Measurements from ENCODE around the gene ZFPM1. TPM values are rescaled to one million over a fixed set of nuclear protein-coding genes. Genes with fewer than 3 reads are reported as not detected.
A peak's percentile ranks its signal among the peaks of the same experiment; 100 is the strongest.

The ZFPM1 gene
- total RNA-seq, 3 donors from 2014 or later (not counting 1 experiment from before 2014, with no cell fraction given) = 56.3 to 71.0 (median 64.6) TPM

DNA sequence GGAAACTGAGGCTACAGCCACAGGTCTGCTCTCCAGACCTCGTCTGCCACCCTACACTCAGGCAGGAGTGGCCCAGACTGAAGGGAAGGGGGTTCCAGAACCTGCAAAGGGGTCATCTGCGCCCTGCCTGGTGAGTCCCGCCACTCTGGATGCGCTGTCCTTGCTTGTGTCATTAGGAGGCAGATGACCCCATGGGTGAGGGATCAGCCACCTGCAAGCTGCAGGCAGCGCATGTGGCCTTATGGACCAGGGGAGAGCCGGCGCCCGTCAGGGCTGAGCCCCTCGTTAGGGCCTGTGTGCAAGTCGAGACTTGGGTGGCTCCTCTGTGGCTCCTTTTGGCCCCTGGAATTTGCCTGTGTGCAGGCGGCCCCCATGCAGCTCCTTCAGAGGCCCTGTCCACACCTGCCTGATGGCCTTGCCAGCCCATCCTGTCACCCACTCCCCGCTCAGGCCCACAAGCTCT lies 5.7 kb downstream of the ZFPM1 start:
- intact Hi-C loops (cut with micrococcal nuclease) = loop anchor here (5.0 to 10.0 kb wide), 3 partner anchors 178 to 326 kb away; partner anchors contain the start of genes IL17C and PIEZO1
- ATAC-seq (no peak), DNase-seq (no peak)
- Mint-ChIP-seq H3K4me1 (peaks cover 52 to 82% of the 10 kb centered on the region in 2 donors), H3K27me3 (ENCODE audit: low read depth in 2 of 2) (no peaks in the 10 kb centered on the region), H3K27ac (peak overlapping the region; percentile 100), H3K36me3 (no peaks in the 10 kb centered on the region), H3K4me3 (no peak overlapping the region), H3K9me3 (no peaks in the 10 kb centered on the region)
- H3K36me3 ChIP-seq (ENCODE audit: control insufficient read depth, insufficient read depth, low read length) = peaks cover 9% of the 10 kb centered on the region
- peaks cover 89% of the 10 kb centered on the region for H3K4me1 ChIP-seq (ENCODE audit: control insufficient read depth, insufficient read depth, low read length)
- TF ChIP-seq, protein P1, sequence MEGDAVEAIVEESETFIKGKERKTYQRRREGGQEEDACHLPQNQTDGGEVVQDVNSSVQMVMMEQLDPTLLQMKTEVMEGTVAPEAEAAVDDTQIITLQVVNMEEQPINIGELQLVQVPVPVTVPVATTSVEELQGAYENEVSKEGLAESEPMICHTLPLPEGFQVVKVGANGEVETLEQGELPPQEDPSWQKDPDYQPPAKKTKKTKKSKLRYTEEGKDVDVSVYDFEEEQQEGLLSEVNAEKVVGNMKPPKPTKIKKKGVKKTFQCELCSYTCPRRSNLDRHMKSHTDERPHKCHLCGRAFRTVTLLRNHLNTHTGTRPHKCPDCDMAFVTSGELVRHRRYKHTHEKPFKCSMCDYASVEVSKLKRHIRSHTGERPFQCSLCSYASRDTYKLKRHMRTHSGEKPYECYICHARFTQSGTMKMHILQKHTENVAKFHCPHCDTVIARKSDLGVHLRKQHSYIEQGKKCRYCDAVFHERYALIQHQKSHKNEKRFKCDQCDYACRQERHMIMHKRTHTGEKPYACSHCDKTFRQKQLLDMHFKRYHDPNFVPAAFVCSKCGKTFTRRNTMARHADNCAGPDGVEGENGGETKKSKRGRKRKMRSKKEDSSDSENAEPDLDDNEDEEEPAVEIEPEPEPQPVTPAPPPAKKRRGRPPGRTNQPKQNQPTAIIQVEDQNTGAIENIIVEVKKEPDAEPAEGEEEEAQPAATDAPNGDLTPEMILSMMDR (IDR thresholded peaks at IDR 0.05) = no peak
- H3K9me3 ChIP-seq (ENCODE audit: control insufficient read depth, insufficient read depth, low read length) = no peaks in the 10 kb centered on the region
- WGBS (ENCODE audit: insufficient coverage) = 92% methylated on average over 12 of the region's 12 CpGs
- H3K4me3 ChIP-seq (ENCODE audit: low read length) = no peak overlapping the region
- H3K27ac ChIP-seq (ENCODE audit: low read length) = no peak overlapping the region
- no peaks in the 10 kb centered on the region for H3K27me3 ChIP-seq (ENCODE audit: control insufficient read depth, insufficient read depth, low read length)

- Histone ChIP-seq H3K4me3 (ENCODE audit: low read length) (no peak overlapping the region), H3K36me3 (ENCODE audit: control insufficient read depth, insufficient read depth, low read length) (peaks cover 9% of the 10 kb centered on the region), H3K9me3 (ENCODE audit: control insufficient read depth, insufficient read depth, low read length) (no peaks in the 10 kb centered on the region), H3K4me1 (ENCODE audit: control insufficient read depth, insufficient read depth, low read length) (peaks cover 90% of the 10 kb centered on the region), H3K27me3 (ENCODE audit: control insufficient read depth, insufficient read depth, low read length) (no peaks in the 10 kb centered on the region), H3K27ac (ENCODE audit: low read length) (no peak overlapping the region)
- Mint-ChIP-seq H3K27ac (peak overlapping the region; percentile 100), H3K4me3 (peak overlapping the region; percentile 59), H3K36me3 (no peaks in the 10 kb centered on the region), H3K9me3 (no peaks in the 10 kb centered on the region), H3K27me3 (ENCODE audit: low read depth in 2 of 2) (no peaks in the 10 kb centered on the region), H3K4me1 (peaks cover 59 to 86% of the 10 kb centered on the region in 2 donors)
- no peak for ATAC-seq
- 70% methylated on average over 8 of the region's 8 CpGs for WGBS (ENCODE audit: insufficient coverage)
- intact Hi-C loops (cut with micrococcal nuclease) = loop anchor here (5.0 to 10.0 kb wide), 3 partner anchors 178 to 325 kb away; partner anchors contain the start of genes IL17C and PIEZO1
- TF ChIP-seq, protein P1 (IDR thresholded peaks at IDR 0.05) = no peak
- DNase-seq = no peak
Observed at GRCh38 chr16:88459366-88460073, 6.4 kb downstream of the ZFPM1 start.

- Histone ChIP-seq H3K36me3 (ENCODE audit: control insufficient read depth, insufficient read depth, low read length) (peaks cover 9% of the 10 kb centered on the region), H3K27me3 (ENCODE audit: control insufficient read depth, insufficient read depth, low read length) (no peaks in the 10 kb centered on the region), H3K4me1 (ENCODE audit: control insufficient read depth, insufficient read depth, low read length) (peaks cover 95% of the 10 kb centered on the region), H3K4me3 (ENCODE audit: low read length) (no peak overlapping the region), H3K9me3 (ENCODE audit: control insufficient read depth, insufficient read depth, low read length) (no peaks in the 10 kb centered on the region), H3K27ac (ENCODE audit: low read length) (no peak overlapping the region)
- WGBS (ENCODE audit: insufficient coverage) = 89% methylated on average over 29 of the region's 32 CpGs
- H3K9me3 Mint-ChIP-seq = no peaks in the 10 kb centered on the region
- peak overlapping the region; percentile 58 for H3K4me3 Mint-ChIP-seq
- H3K27ac Mint-ChIP-seq = peak overlapping the region; percentile 100
- intact Hi-C loops (cut with micrococcal nuclease) = no loop called here
- no peaks in the 10 kb centered on the region for H3K27me3 Mint-ChIP-seq (ENCODE audit: low read depth in 2 of 2)
- DNase-seq = no peak
- ATAC-seq = no peak
- TF ChIP-seq, protein P1 (IDR thresholded peaks at IDR 0.05) = no peak
- peaks cover 63 to 92% of the 10 kb centered on the region in 2 donors for H3K4me1 Mint-ChIP-seq
- H3K36me3 Mint-ChIP-seq = no peaks in the 10 kb centered on the region
Observed at GRCh38 chr16:88460496-88461330, 7.6 kb downstream of the ZFPM1 start.

All from natural killer cell (primary cell).